Naive thymus-derived CD8-positive, alpha-beta T cell (primary cell): ENCODE measurements around the gene DNAAF8. TPM values are rescaled to one million over a fixed set of nuclear protein-coding genes. Genes with fewer than 3 reads are reported as not detected.
A peak's percentile ranks its signal among the peaks of the same experiment; 100 is the strongest.
"Not testable (repeated sequence)": the region's sequence is repeated elsewhere in the genome, so short reads cannot be mapped to it uniquely, and the experiment has no call there.

ENCODE experiments used
- ATAC-seq, 2 donors: fragments of 150-1000 bp; cut with Tn5 transposase in 1 of 2; sonication (Bioruptor Pico), chemical (Tn5 transposase) in 1 of 2; 1 replicate in 1 of 2; 2 replicates in 1 of 2; pipeline ENCODE4 v1.10.0; 2021; ENCODE audit warnings: mild to moderate bottlenecking in 2 of 2, moderate library complexity in 2 of 2
- POLR2A ChIA-PET: fragments of 350-600 bp; sonication (Branson Sonifier 250); formaldehyde crosslinking; loops from one replicate; lab custom pipeline; 2021; ENCODE audit warnings: antibody characterized with exemption; lab: Charles Lee
- DNase-seq, 10 donors: peaks; one replicate each; pipeline versions ENCODE4 v3.0.0 to v3.0.0-alpha.2; 2020 to 2022
- H3K27ac Mint-ChIP-seq, 10 donors: one replicate each; pipeline ENCODE4 v1.8.0; 2020 to 2022; ENCODE audit warnings: mild to moderate bottlenecking in 10 of 10, mixed read lengths in 10 of 10, moderate library complexity in 4 of 10, inconsistent platforms in 1 of 10
- H3K27me3 Mint-ChIP-seq, 5 donors: one replicate each; pipeline ENCODE4 v1.8.0; 2021 to 2022; ENCODE audit warnings: mixed read lengths in 5 of 5
- H3K36me3 Mint-ChIP-seq, 3 donors: one replicate each; pipeline ENCODE4 v1.8.0; 2020 to 2022; ENCODE audit warnings: mixed read lengths in 3 of 3, mild to moderate bottlenecking in 2 of 3, inconsistent platforms in 1 of 3
- H3K4me1 Mint-ChIP-seq, 4 donors: one replicate each; pipeline ENCODE4 v1.8.0; 2021 to 2022; ENCODE audit warnings: mixed read lengths in 4 of 4
- H3K4me3 Mint-ChIP-seq, 10 donors: one replicate each; pipeline ENCODE4 v1.8.0; 2020 to 2022; ENCODE audit warnings: mild to moderate bottlenecking in 10 of 10, mixed read lengths in 10 of 10, moderate library complexity in 6 of 10, inconsistent platforms in 1 of 10
- H3K9me3 Mint-ChIP-seq, 9 donors: one replicate each; pipeline ENCODE4 v1.8.0; 2020 to 2022; ENCODE audit warnings: mixed read lengths in 9 of 9, mild to moderate bottlenecking in 3 of 9, inconsistent platforms in 1 of 9, moderate library complexity in 1 of 9
- polyA plus RNA-seq, 3 donors: library from polyadenylated mRNA; unstranded; fragments of 300-500 nt; fragmentation: Illumina TruSeq; gene quantifications; one replicate each; pipeline ENCODE4 v1.2.3, GENCODE V29; 2021
- total RNA-seq, 8 experiments: library from RNA in 2 of 8; stranded (reverse) in 2 of 8; gene quantifications; one replicate each; pipeline ENCODE4 v1.2.3 and lab custom pipeline; 2021 to 2026

Gene DNAAF8
- total and polyA plus RNA-seq, 5 experiments from 2014 or later: 0.26 to 0.48 (median 0.32) TPM; not detected in 1

DNA sequence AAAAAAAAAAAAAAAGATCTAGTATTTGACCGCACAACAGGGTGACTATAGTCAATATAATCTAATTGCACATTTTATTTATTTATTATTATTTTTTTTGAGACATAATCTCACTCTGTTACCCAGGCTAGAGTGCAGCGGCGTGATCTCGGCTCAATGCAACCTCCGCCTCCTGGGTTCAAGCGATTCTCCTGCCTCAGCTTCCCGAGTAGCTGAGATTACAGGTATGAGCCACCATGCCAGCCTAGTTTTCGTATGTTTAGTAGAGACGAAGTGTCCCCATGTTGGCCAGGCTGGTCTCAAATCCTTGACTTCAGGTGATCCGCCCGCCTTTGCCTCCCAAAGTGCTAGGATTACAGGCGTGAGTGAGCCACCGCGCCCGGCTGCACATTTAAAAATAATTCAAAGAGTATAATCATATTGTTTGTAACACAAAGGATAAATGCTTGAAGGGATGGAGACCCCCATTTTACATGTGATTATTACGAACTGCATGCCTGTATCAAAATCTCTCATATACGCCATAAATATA, 1.1 kb upstream of the DNAAF8 start:
- no peak for DNase-seq
- POLR2A ChIA-PET: interaction anchor here (1.3 to 3.9 kb wide), 7 partner anchors 14 to 117 kb away, joined by 4 to 60 read pairs (median 15); partner anchors contain the start of genes GLYR1, MGRN1, NUDT16L1 and UBN1
- H3K36me3 Mint-ChIP-seq: peaks cover 0 to 21% (median 4%) of the 10 kb centered on the region in 3 donors
- ATAC-seq: no peak
- H3K4me1 Mint-ChIP-seq: peaks cover 13 to 28% (median 18%) of the 10 kb centered on the region in 4 donors
- no peaks in the 10 kb centered on the region for H3K27me3 Mint-ChIP-seq
- peak overlapping the region; percentile 84 to 95 (median 90) for H3K4me3 Mint-ChIP-seq
- H3K27ac Mint-ChIP-seq: peak overlapping the region; percentile 57 to 91 (median 86)
- H3K9me3 Mint-ChIP-seq: no peaks in the 10 kb centered on the region

GRCh38 chr16:4733747-4734062, 632 bp upstream of the DNAAF8 start:
- no peaks in the 10 kb centered on the region for H3K27me3 Mint-ChIP-seq
- peak overlapping the region; percentile 57 to 94 (median 86) for H3K27ac Mint-ChIP-seq
- ATAC-seq (peak; percentile 31 to 43), DNase-seq (peak in 5 of 10 donors; percentile 27 to 69 (median 31))
- H3K4me1 Mint-ChIP-seq: peaks cover 12 to 24% (median 18%) of the 10 kb centered on the region in 4 donors
- H3K9me3 Mint-ChIP-seq: no peaks in the 10 kb centered on the region
- peaks cover 0 to 17% (median 3%) of the 10 kb centered on the region in 3 donors for H3K36me3 Mint-ChIP-seq
- POLR2A ChIA-PET: interaction anchor here (0.8 to 3.9 kb wide), 12 partner anchors 9 to 365 kb away, joined by 3 to 60 read pairs (median 14); partner anchors contain the start of genes GLYR1, MGRN1, NUDT16L1 and ROGDI
- peak overlapping the region; percentile 84 to 95 (median 90) for H3K4me3 Mint-ChIP-seq

GRCh38 chr16:4734730-4735535, 596 bp downstream of the DNAAF8 start:
- peak; percentile 91 to 98 (median 94) for DNase-seq
- Mint-ChIP-seq H3K4me3 (peak overlapping the region; percentile 87 to 95 (median 92)), H3K27ac (peak overlapping the region; percentile 86 to 95 (median 94)), H3K4me1 (peaks cover 10 to 23% (median 18%) of the 10 kb centered on the region in 4 donors), H3K36me3 (peaks cover 0 to 6% (median under 1%) of the 10 kb centered on the region in 3 donors), H3K27me3 (no peaks in the 10 kb centered on the region), H3K9me3 (no peaks in the 10 kb centered on the region)
- POLR2A ChIA-PET: interaction anchor here (0.8 to 3.9 kb wide), 20 partner anchors 9 to 463 kb away, joined by 3 to 60 read pairs (median 6); partner anchors contain the start of genes CDIP1, GLYR1, MGRN1 and NUDT16L1
- peak; percentile 77 to 81 for ATAC-seq

GRCh38 chr16:4736546-4736945, 2.2 kb downstream of the DNAAF8 start:
- Mint-ChIP-seq H3K27ac (no peak overlapping the region), H3K27me3 (no peaks in the 10 kb centered on the region), H3K4me3 (peak overlapping the region in 3 of 10 donors; percentile 9 to 60 (median 34)), H3K36me3 (no peaks in the 10 kb centered on the region), H3K9me3 (no peaks in the 10 kb centered on the region), H3K4me1 (peaks cover 8 to 23% (median 18%) of the 10 kb centered on the region in 4 donors)
- ATAC-seq: no peak
- POLR2A ChIA-PET: interaction anchor here (0.7 to 3.9 kb wide), 3 partner anchors 13 to 66 kb away, joined by 3 to 60 read pairs (median 4); partner anchors contain the start of genes ROGDI and ZNF500
- no peak for DNase-seq

DNA sequence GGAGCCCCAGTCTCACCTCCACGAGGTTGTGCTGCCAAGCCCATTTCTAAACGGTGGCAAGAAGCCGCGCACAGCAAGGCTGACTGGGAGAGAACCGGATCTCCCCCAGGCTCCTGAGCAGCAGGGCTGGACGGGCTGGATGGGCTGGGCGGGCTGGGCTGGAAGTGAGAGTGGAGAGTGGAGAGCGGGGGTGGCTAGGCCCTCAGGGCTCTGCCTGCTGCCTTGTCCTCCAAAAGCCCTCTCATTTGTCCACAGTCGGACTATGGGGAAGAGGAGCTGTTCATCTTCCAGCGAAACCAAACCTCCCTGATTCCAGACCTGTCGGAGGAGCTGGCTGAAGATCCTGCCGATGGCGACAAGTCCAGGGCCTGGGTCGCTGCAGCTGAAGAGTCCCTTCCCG, 3.2 kb downstream of the DNAAF8 start:
- no peaks in the 10 kb centered on the region for H3K36me3 Mint-ChIP-seq

GRCh38 chr16:4738370-4738769, 4.0 kb downstream of the DNAAF8 start:
- not testable (repeated sequence) for H3K4me3 Mint-ChIP-seq, ATAC-seq, H3K9me3 Mint-ChIP-seq, H3K36me3 Mint-ChIP-seq, H3K27ac Mint-ChIP-seq, H3K27me3 Mint-ChIP-seq, DNase-seq
- peaks cover 9 to 19% (median 18%) of the 10 kb centered on the region in 4 donors for H3K4me1 Mint-ChIP-seq
- POLR2A ChIA-PET: interaction anchor here (1.3 kb wide), 1 partner anchor 61 kb away, joined by 4 read pairs; no protein-coding TSS in a partner anchor

More for the DNA sequence above, 3.2 kb downstream of the DNAAF8 start:
- Mint-ChIP-seq H3K4me1 (peaks cover 8 to 18% (median 17%) of the 10 kb centered on the region in 4 donors), H3K9me3 (no peaks in the 10 kb centered on the region), H3K27ac (no peak overlapping the region), H3K27me3 (no peaks in the 10 kb centered on the region), H3K4me3 (no peak overlapping the region)
- no peak for DNase-seq
- ATAC-seq: no peak
- POLR2A ChIA-PET: interaction anchor here (1.2 to 1.3 kb wide), 2 partner anchors 12 to 62 kb away, joined by 3 to 4 read pairs; no protein-coding TSS in a partner anchor

- Mint-ChIP-seq H3K27ac (peak overlapping the region in 6 of 10 donors; percentile 39 to 81 (median 69)), H3K4me1 (peaks cover 14 to 29% (median 23%) of the 10 kb centered on the region in 4 donors), H3K9me3 (no peaks in the 10 kb centered on the region), H3K4me3 (peak overlapping the region; percentile 56 to 84 (median 77)), H3K27me3 (no peaks in the 10 kb centered on the region), H3K36me3 (no peaks in the 10 kb centered on the region)
- DNase-seq (no peak), ATAC-seq (peak; percentile 21 to 41)
- POLR2A ChIA-PET: interaction anchor here (1.7 kb wide), 1 partner anchor 9 kb away, joined by 6 read pairs; the partner anchor contains the start of genes ANKS3 and DNAAF8
These were observed 9.0 kb downstream of the DNAAF8 start for GRCh38 chr16:4743226-4743878.

GRCh38 chr16:4744555-4745273, 10.4 kb downstream of the DNAAF8 start:
- no peaks in the 10 kb centered on the region for H3K36me3 Mint-ChIP-seq
- H3K4me1 Mint-ChIP-seq: peaks cover 16 to 33% (median 24%) of the 10 kb centered on the region in 4 donors
- H3K27ac Mint-ChIP-seq: no peak overlapping the region
- no peak for DNase-seq
- no peaks in the 10 kb centered on the region for H3K27me3 Mint-ChIP-seq
- POLR2A ChIA-PET: interaction anchor here (1.4 to 1.7 kb wide), 2 partner anchors 10 to 23 kb away, joined by 3 to 6 read pairs; partner anchors contain the start of genes ANKS3 and DNAAF8
- ATAC-seq: no peak
- no peak overlapping the region for H3K4me3 Mint-ChIP-seq
- no peaks in the 10 kb centered on the region for H3K9me3 Mint-ChIP-seq

GRCh38 chr16:4745274-4745569, 10.9 kb downstream of the DNAAF8 start:
- H3K27ac Mint-ChIP-seq: no peak overlapping the region
- no peaks in the 10 kb centered on the region for H3K27me3 Mint-ChIP-seq
- no peaks in the 10 kb centered on the region for H3K9me3 Mint-ChIP-seq
- no peak overlapping the region for H3K4me3 Mint-ChIP-seq
- DNase-seq (no peak), ATAC-seq (no peak)
- peaks cover 16 to 33% (median 24%) of the 10 kb centered on the region in 4 donors for H3K4me1 Mint-ChIP-seq
- POLR2A ChIA-PET: interaction anchor here (1.4 kb wide), 1 partner anchor 23 kb away, joined by 3 read pairs; no protein-coding TSS in a partner anchor
- peaks cover 0 to 2% (median 0%) of the 10 kb centered on the region in 3 donors for H3K36me3 Mint-ChIP-seq

GRCh38 chr16:4746215-4746614, 11.9 kb downstream of the DNAAF8 start:
- POLR2A ChIA-PET: interaction anchor here (1.2 to 2.9 kb wide), 2 partner anchors 12 to 22 kb away, joined by 6 to 26 read pairs; partner anchors contain the start of genes ANKS3 and DNAAF8
- Mint-ChIP-seq H3K4me3 (peak overlapping the region in 2 of 10 donors; percentile 7 to 30), H3K9me3 (no peaks in the 10 kb centered on the region), H3K27me3 (no peaks in the 10 kb centered on the region), H3K36me3 (peaks cover 0 to 11% (median 0%) of the 10 kb centered on the region in 3 donors), H3K4me1 (peaks cover 16 to 33% (median 24%) of the 10 kb centered on the region in 4 donors), H3K27ac (peak overlapping the region in 5 of 10 donors; percentile 22 to 82 (median 74))
- DNase-seq: no peak
- ATAC-seq: no peak

DNA sequence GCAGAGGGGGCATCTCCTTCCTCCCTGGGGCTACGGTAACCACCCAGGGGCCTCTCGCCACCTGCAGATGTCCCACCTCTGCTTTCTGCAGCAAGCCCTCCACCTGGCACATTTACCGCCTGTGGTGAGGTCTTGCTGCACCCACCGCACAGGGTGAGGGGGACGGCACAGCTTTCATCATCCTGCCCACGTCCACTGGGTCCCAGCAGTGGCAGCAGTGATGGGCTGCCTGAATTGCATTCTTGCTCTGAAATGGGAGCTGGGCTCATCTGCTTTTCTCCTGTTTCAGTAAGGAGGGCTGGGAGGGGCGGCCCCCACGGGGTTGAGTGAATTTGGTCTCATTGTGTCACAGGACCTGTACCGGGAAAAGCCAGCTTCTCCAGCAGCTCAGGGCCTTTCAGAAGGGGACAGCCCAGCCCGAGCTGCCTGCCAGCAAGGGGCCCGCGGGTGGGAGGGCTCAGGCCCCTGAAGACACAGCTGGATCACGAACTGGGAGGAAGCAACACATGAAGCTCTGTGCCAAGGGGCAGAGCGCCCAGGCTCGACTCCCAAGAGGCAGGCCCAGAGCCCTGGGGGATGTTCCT, 12.7 kb downstream of the DNAAF8 start:
- peak; percentile 33 to 45 for ATAC-seq
- Mint-ChIP-seq H3K4me1 (peaks cover 16 to 33% (median 24%) of the 10 kb centered on the region in 4 donors), H3K27ac (peak overlapping the region; percentile 24 to 94 (median 86)), H3K27me3 (no peaks in the 10 kb centered on the region), H3K36me3 (peaks cover 0 to 17% (median 0%) of the 10 kb centered on the region in 3 donors), H3K9me3 (no peaks in the 10 kb centered on the region), H3K4me3 (peak overlapping the region in 7 of 10 donors; percentile 22 to 89 (median 67))
- POLR2A ChIA-PET: interaction anchor here (0.7 to 2.9 kb wide), 6 partner anchors 13 to 97 kb away, joined by 3 to 26 read pairs (median 6); partner anchors contain the start of genes ANKS3, DNAAF8, ROGDI and ZNF500
- DNase-seq: peak in 2 of 10 donors; percentile 14 to 24
